ENCODE data around the gene DLG5. TPM values are rescaled to one million over a fixed set of nuclear protein-coding genes. Genes with fewer than 3 reads are reported as not detected.

The DLG5 gene
- total RNA-seq, 2 donors from 2014 or later = 72.3 to 134 TPM

DNA sequence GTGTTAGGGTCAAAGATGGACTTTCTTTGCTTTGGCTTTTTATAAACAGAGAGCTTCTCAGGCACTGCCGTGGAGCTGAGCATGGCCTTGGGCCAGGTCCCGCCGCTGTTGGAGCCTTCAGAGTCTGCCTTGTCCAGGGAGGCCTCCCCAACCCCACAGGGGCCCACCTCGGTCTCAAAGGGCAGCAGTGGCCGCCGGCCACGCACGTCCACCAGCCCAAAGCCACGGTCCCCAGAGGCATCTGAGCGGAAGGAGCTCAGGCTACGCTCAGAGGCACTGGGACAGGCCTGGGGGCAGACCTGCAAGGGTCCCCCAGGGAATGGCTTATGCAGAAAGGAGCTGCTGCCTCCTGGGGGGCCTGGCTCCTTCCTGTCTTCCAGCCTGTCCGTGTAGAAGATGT, 105.0 kb downstream of the DLG5 start:
- Histone ChIP-seq H3K36me3 (peaks cover 10 to 26% of the 10 kb centered on the region in 2 donors), H3K4me3 (no peak overlapping the region), H3K27ac (no peak overlapping the region), H3K9me3 (no peaks in the 10 kb centered on the region), H3K27me3 (replicated peaks; ENCODE audit: insufficient read depth) (no peaks in the 10 kb centered on the region), H3K4me1 (replicated peaks) (no peaks in the 10 kb centered on the region)
- intact Hi-C loops (cut with DNase I) = no loop called here
- DNase-seq (ENCODE audit: low spot score) = no peak
- TF ChIP-seq, protein P1, sequence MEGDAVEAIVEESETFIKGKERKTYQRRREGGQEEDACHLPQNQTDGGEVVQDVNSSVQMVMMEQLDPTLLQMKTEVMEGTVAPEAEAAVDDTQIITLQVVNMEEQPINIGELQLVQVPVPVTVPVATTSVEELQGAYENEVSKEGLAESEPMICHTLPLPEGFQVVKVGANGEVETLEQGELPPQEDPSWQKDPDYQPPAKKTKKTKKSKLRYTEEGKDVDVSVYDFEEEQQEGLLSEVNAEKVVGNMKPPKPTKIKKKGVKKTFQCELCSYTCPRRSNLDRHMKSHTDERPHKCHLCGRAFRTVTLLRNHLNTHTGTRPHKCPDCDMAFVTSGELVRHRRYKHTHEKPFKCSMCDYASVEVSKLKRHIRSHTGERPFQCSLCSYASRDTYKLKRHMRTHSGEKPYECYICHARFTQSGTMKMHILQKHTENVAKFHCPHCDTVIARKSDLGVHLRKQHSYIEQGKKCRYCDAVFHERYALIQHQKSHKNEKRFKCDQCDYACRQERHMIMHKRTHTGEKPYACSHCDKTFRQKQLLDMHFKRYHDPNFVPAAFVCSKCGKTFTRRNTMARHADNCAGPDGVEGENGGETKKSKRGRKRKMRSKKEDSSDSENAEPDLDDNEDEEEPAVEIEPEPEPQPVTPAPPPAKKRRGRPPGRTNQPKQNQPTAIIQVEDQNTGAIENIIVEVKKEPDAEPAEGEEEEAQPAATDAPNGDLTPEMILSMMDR (IDR thresholded peaks at IDR 0.05) = no peak
- no peak for TF ChIP-seq POLR2AphosphoS5 (IDR thresholded peaks at IDR 0.05)
- TF ChIP-seq POLR2A (IDR thresholded peaks at IDR 0.05) = no peak
- WGBS = 73% methylated on average over 10 of the region's 12 CpGs

DNA sequence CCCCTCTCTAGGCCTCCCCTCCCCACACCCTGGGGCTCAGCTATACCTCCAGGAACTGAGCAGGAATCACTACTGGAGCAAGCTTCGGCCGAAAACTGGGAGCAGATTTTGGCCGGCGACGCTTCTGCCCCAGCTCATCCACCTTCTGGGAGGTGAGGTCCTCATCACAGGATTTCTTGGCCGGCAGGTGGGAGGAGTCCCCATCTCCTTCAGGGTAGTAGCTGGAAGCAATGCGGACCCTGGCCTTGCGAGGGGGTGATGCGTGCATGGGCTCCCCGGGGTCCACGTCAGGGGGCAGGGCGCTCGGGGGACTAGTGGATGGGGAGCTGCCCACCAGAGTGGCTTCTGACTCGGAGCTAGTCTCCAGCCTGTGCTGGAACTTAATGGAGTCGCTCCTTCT, 105.5 kb downstream of the DLG5 start:
- Histone ChIP-seq H3K9me3 (no peaks in the 10 kb centered on the region), H3K36me3 (peaks cover 15 to 27% of the 10 kb centered on the region in 2 donors), H3K27ac (no peak overlapping the region), H3K4me3 (no peak overlapping the region), H3K27me3 (replicated peaks; ENCODE audit: insufficient read depth) (no peaks in the 10 kb centered on the region), H3K4me1 (replicated peaks) (no peaks in the 10 kb centered on the region)
- TF ChIP-seq POLR2AphosphoS5 (IDR thresholded peaks at IDR 0.05) (no peak), POLR2A (IDR thresholded peaks at IDR 0.05) (no peak)
- TF ChIP-seq, protein P1 (IDR thresholded peaks at IDR 0.05) = no peak
- no peak for DNase-seq (ENCODE audit: low spot score)
- 93% methylated on average over 15 of the region's 15 CpGs for WGBS
- intact Hi-C loops (cut with DNase I) = no loop called here

DNA sequence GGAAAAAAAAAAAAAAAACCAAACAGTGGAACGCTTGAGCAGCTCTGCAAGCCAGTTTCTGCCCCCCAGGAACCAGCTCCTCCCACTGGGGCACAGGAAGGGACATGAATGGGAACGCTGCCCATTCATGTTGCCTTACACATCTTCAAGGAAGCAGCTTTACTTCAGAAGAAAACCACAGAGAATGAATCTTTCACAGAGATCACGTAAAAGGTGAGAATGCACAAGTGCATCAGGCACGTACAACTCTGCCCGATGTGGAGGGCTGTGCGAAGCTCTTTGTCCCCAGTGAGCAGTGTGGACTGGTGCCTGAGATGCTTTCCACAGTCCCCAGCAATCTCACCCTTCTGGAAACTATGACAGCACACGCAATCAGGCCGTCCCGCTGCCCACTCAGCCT, 106.2 kb downstream of the DLG5 start:
- Histone ChIP-seq H3K27me3 (replicated peaks; ENCODE audit: insufficient read depth) (no peaks in the 10 kb centered on the region), H3K27ac (no peak overlapping the region), H3K9me3 (no peaks in the 10 kb centered on the region), H3K36me3 (peaks cover 16 to 27% of the 10 kb centered on the region in 2 donors), H3K4me1 (replicated peaks) (no peaks in the 10 kb centered on the region), H3K4me3 (no peak overlapping the region)
- intact Hi-C loops (cut with DNase I) = no loop called here
- TF ChIP-seq, protein P1 (IDR thresholded peaks at IDR 0.05) = no peak
- TF ChIP-seq POLR2AphosphoS5 (IDR thresholded peaks at IDR 0.05) (no peak), POLR2A (IDR thresholded peaks at IDR 0.05) (no peak)
- WGBS = 57% methylated on average over 9 of the region's 9 CpGs
- DNase-seq (ENCODE audit: low spot score) = no peak

DNA sequence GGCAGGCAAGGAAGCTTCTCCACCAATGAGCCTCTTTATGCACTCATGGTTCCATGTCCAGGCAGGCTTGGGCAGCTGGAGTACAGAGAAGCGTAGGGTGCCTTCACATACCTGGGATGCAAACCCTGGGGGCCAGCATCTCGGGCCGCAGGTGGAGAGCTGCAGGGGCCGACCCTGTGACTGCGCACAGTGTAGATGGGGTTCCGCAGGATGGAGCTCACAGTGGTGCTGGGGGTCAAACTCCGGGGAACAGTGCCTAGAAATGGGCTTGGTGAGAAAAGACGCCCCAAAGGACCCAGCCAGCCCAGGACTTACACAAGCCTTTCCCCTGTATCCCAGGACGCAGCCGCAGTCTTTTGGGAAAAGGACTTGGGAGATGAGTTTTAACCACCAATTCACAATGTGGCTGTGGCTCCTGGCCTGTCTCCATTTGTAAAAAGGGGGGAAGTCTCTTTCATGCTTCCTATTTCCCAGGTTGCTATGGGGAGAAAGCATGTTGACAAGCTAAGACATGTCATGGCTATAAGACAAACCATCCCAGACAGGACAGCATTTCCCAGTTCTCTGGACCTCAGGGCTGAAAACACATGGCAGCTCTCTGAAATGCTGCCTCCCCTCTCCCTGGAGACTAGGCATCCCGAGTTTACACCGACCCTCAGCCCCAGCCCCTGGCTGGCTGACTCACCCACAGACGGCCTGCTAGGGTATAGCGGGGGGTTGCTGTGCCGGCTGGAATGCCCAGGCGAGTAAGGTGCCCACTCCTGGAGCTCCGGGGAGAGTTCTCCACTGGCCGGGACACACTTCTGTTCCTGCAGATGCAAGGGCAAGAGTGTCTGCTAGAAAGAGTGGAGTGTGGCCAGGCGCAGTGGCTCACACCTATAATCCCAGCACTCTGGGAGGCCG, 107.1 kb downstream of the DLG5 start:
- Histone ChIP-seq H3K27ac (no peak overlapping the region), H3K4me3 (no peak overlapping the region), H3K9me3 (no peaks in the 10 kb centered on the region), H3K36me3 (peaks cover 16 to 27% of the 10 kb centered on the region in 2 donors), H3K4me1 (replicated peaks) (no peaks in the 10 kb centered on the region), H3K27me3 (replicated peaks; ENCODE audit: insufficient read depth) (no peaks in the 10 kb centered on the region)
- DNase-seq (ENCODE audit: low spot score) = no peak
- TF ChIP-seq, protein P1 (IDR thresholded peaks at IDR 0.05) = no peak
- no peak for TF ChIP-seq POLR2AphosphoS5 (IDR thresholded peaks at IDR 0.05)
- no peak for TF ChIP-seq POLR2A (IDR thresholded peaks at IDR 0.05)
- intact Hi-C loops (cut with DNase I) = no loop called here
- 82% methylated on average over 19 of the region's 20 CpGs for WGBS

DNA sequence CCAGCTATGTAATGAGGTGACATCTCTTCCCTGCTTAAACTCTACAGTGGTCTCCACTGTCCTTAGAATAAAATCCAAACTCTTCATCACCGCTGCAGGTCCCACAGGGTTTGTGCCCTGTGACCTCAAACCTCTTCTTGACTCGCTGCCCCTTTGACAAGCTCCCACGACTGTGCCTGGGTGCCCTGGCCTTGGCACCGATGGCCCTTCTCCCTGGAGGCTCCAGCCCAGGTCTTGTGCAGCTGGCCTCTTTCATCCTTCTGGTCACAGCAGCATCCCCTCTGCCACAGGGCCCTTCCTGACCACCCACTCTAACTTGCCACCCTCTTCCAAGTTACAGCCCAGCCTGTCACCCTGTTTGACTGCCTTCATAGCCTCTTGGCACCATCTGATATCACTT, 108.2 kb downstream of the DLG5 start:
- no peak for DNase-seq (ENCODE audit: low spot score)
- intact Hi-C loops (cut with DNase I) = no loop called here
- 96% methylated on average over 4 of the region's 4 CpGs for WGBS
- H3K4me3 ChIP-seq = no peak overlapping the region
- peaks cover 16 to 27% of the 10 kb centered on the region in 2 donors for H3K36me3 ChIP-seq
- H3K27ac ChIP-seq = no peak overlapping the region
- no peaks in the 10 kb centered on the region for H3K27me3 ChIP-seq (replicated peaks; ENCODE audit: insufficient read depth)
- no peaks in the 10 kb centered on the region for H3K4me1 ChIP-seq (replicated peaks)
- TF ChIP-seq, protein P1 (IDR thresholded peaks at IDR 0.05) = no peak
- no peak for TF ChIP-seq POLR2A (IDR thresholded peaks at IDR 0.05)
- TF ChIP-seq POLR2AphosphoS5 (IDR thresholded peaks at IDR 0.05) = no peak
- no peaks in the 10 kb centered on the region for H3K9me3 ChIP-seq

All from prostate gland (tissue), 2 donors.